ENCODE results near the gene HSPA12B. TPM values are rescaled to one million over a fixed set of nuclear protein-coding genes. Genes with fewer than 3 reads are reported as not detected.

The HSPA12B gene
- total RNA-seq, 1 experiment from 2014 or later = not detected

DNA sequence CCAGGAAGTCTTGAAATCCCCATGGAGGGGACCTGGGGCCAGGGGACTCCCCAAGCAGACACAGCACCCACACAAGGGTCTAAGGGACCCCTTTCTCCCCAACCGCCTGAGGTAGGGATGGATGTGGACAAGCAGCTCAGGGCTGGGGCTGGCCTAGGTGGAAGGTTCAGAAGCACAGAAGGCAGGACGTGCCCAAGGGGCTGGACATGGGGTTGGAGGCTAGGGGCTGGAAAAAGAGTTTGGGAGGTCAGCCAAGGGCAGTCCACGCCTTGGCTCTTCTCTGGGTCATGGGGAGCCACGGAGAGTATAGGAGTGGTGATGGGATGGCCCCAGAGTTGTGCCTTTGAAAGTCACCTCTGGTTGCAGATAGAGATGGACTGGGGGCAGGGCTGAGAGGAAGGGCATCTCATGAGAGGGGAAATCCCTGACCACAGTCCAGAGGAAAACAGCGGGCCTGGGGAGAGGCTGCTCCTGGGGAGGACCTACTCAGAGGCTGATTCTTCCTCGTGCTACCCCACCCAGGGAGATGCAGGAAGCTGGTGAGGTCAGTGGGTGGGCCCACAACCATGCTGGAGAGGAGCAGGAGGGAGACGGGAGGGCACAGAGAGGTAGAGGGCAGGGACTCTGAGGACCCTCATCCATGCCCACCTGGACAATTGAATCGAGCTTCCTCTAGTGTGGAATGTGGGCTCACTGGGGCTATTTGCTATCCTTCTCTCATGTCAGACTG is 2.5 kb upstream of the HSPA12B start:
- Histone ChIP-seq H3K4me1 (ENCODE audit: low read length) (no peaks in the 10 kb centered on the region), H3K79me2 (ENCODE audit: low read length) (no peaks in the 10 kb centered on the region), H3K27me3 (ENCODE audit: low read length) (no peaks in the 10 kb centered on the region), H3K4me3 (ENCODE audit: low read length) (no peak overlapping the region), H4K20me1 (ENCODE audit: insufficient read depth, low read depth, low read length) (no peaks in the 10 kb centered on the region), H3K27ac (ENCODE audit: low read length) (no peak overlapping the region), H3K9me2 (replicated peaks; ENCODE audit: insufficient read depth, low read length) (no peaks in the 10 kb centered on the region), H3K9ac (ENCODE audit: low read length) (no peak overlapping the region), H3K4me2 (ENCODE audit: low read depth, low read length, poor library complexity, severe bottlenecking) (no peak overlapping the region), H2AFZ (ENCODE audit: low read length) (no peak overlapping the region), H3K36me3 (ENCODE audit: insufficient read depth, low read length) (no peaks in the 10 kb centered on the region), H3K9me3 (ENCODE audit: low read length) (no peaks in the 10 kb centered on the region)
- no peak for DNase-seq

DNA sequence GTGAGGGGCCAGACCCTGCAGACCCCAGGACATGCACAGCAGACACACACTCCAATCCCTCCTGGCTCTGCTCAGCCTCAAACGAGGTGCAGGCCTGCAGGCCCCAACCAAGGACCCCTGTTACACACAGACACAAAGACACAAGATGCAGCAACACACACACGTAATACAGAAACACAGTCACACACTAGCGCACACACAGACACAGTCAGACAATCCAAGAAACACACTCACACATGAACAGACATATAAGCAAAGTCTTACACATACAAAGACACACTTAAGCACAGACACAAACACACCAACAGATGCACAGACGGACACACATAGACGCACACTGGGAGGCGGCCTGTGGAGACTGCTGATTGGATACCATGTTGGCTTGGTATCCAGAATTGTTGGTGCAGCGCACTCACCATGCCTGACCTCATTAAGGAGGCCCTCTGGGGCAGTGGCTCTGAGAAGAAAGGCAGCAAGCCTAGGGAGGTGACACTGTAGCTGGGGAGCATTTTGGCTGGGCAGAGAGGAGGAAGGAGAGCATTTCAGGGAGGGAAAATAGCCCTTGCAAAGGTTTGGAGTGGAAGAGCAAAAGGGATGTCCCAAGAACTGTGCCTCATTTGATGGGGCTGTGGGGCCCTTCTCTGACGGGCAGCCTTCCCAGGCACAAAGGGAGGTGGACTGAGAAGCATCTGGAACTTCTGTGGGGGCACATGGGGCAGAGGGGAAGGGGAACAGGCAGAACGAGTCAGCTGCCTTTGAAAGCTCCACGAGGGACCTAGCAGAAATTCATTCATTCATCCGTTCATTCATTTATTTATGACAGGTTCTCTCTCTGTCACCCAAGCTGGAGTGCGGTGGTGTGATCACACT is 1.4 kb upstream of the HSPA12B start:
- no peaks in the 10 kb centered on the region for H3K27me3 ChIP-seq (ENCODE audit: low read length)

DNA sequence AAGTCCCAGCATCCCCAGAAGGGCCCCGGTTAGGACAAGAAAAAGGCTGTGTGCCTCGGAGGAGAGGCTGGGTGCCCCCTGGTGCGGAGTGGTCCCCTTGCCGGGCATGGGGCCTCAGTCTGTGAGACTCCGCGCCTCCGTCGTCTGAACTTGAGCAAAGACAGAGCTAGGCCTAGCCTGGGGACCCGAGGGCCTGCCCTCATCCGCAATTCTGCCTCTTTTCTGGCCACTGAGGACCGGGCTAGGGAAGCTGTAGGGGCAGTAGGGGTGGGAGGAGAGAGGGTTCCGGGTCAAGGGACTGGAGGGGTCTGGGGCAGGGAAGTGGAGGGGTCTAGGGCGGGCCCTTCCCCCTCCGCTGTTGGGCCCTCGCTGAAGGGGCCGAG is 550 bp upstream of the HSPA12B start:
- no peaks in the 10 kb centered on the region for H3K4me1 ChIP-seq (ENCODE audit: low read length)
- H3K9me3 ChIP-seq (ENCODE audit: low read length) = no peaks in the 10 kb centered on the region
- no peak overlapping the region for H3K27ac ChIP-seq (ENCODE audit: low read length)
- no peaks in the 10 kb centered on the region for H3K9me2 ChIP-seq (replicated peaks; ENCODE audit: insufficient read depth, low read length)
- DNase-seq = no peak
- no peak overlapping the region for H3K4me3 ChIP-seq (ENCODE audit: low read length)
- no peaks in the 10 kb centered on the region for H4K20me1 ChIP-seq (ENCODE audit: insufficient read depth, low read depth, low read length)
- H3K27me3 ChIP-seq (ENCODE audit: low read length) = no peaks in the 10 kb centered on the region
- no peak overlapping the region for H3K4me2 ChIP-seq (ENCODE audit: low read depth, low read length, poor library complexity, severe bottlenecking)
- no peak overlapping the region for H2AFZ ChIP-seq (ENCODE audit: low read length)
- no peak overlapping the region for H3K9ac ChIP-seq (ENCODE audit: low read length)
- no peaks in the 10 kb centered on the region for H3K36me3 ChIP-seq (ENCODE audit: insufficient read depth, low read length)
- no peaks in the 10 kb centered on the region for H3K79me2 ChIP-seq (ENCODE audit: low read length)

More for the DNA sequence above, 1.4 kb upstream of the HSPA12B start:
- Histone ChIP-seq H3K4me3 (ENCODE audit: low read length) (no peak overlapping the region), H2AFZ (ENCODE audit: low read length) (no peak overlapping the region), H3K4me1 (ENCODE audit: low read length) (no peaks in the 10 kb centered on the region), H3K9me2 (replicated peaks; ENCODE audit: insufficient read depth, low read length) (no peaks in the 10 kb centered on the region), H3K9me3 (ENCODE audit: low read length) (no peaks in the 10 kb centered on the region), H3K27ac (ENCODE audit: low read length) (no peak overlapping the region), H3K36me3 (ENCODE audit: insufficient read depth, low read length) (no peaks in the 10 kb centered on the region), H3K9ac (ENCODE audit: low read length) (no peak overlapping the region), H4K20me1 (ENCODE audit: insufficient read depth, low read depth, low read length) (no peaks in the 10 kb centered on the region), H3K79me2 (ENCODE audit: low read length) (no peaks in the 10 kb centered on the region), H3K4me2 (ENCODE audit: low read depth, low read length, poor library complexity, severe bottlenecking) (no peak overlapping the region)
- no peak for DNase-seq

GRCh38 chr20:3733119-3733995 is 872 bp downstream of the HSPA12B start:
- no peaks in the 10 kb centered on the region for H3K27me3 ChIP-seq (ENCODE audit: low read length)
- no peaks in the 10 kb centered on the region for H3K9me2 ChIP-seq (replicated peaks; ENCODE audit: insufficient read depth, low read length)
- no peaks in the 10 kb centered on the region for H3K36me3 ChIP-seq (ENCODE audit: insufficient read depth, low read length)
- no peaks in the 10 kb centered on the region for H3K4me1 ChIP-seq (ENCODE audit: low read length)
- no peak overlapping the region for H3K9ac ChIP-seq (ENCODE audit: low read length)
- no peaks in the 10 kb centered on the region for H3K79me2 ChIP-seq (ENCODE audit: low read length)
- no peak overlapping the region for H3K4me2 ChIP-seq (ENCODE audit: low read depth, low read length, poor library complexity, severe bottlenecking)
- H3K4me3 ChIP-seq (ENCODE audit: low read length) = no peak overlapping the region
- no peaks in the 10 kb centered on the region for H4K20me1 ChIP-seq (ENCODE audit: insufficient read depth, low read depth, low read length)
- no peaks in the 10 kb centered on the region for H3K9me3 ChIP-seq (ENCODE audit: low read length)
- H3K27ac ChIP-seq (ENCODE audit: low read length) = no peak overlapping the region
- no peak for DNase-seq
- H2AFZ ChIP-seq (ENCODE audit: low read length) = no peak overlapping the region

- Histone ChIP-seq H3K4me3 (ENCODE audit: low read length) (no peak overlapping the region), H3K36me3 (ENCODE audit: insufficient read depth, low read length) (no peaks in the 10 kb centered on the region), H4K20me1 (ENCODE audit: insufficient read depth, low read depth, low read length) (no peaks in the 10 kb centered on the region), H3K4me1 (ENCODE audit: low read length) (no peaks in the 10 kb centered on the region), H3K4me2 (ENCODE audit: low read depth, low read length, poor library complexity, severe bottlenecking) (no peak overlapping the region), H3K9me3 (ENCODE audit: low read length) (no peaks in the 10 kb centered on the region), H3K27me3 (ENCODE audit: low read length) (no peaks in the 10 kb centered on the region), H3K9me2 (replicated peaks; ENCODE audit: insufficient read depth, low read length) (no peaks in the 10 kb centered on the region), H3K9ac (ENCODE audit: low read length) (no peak overlapping the region), H3K27ac (ENCODE audit: low read length) (no peak overlapping the region), H3K79me2 (ENCODE audit: low read length) (no peaks in the 10 kb centered on the region), H2AFZ (ENCODE audit: low read length) (no peak overlapping the region)
- no peak for DNase-seq
These were observed 1.8 kb downstream of the HSPA12B start for GRCh38 chr20:3734111-3734843.

- H3K79me2 ChIP-seq (ENCODE audit: low read length) = no peaks in the 10 kb centered on the region
- H3K36me3 ChIP-seq (ENCODE audit: insufficient read depth, low read length) = no peaks in the 10 kb centered on the region
- H3K27me3 ChIP-seq (ENCODE audit: low read length) = no peaks in the 10 kb centered on the region
- no peaks in the 10 kb centered on the region for H3K9me2 ChIP-seq (replicated peaks; ENCODE audit: insufficient read depth, low read length)
- H3K27ac ChIP-seq (ENCODE audit: low read length) = no peak overlapping the region
- H3K4me3 ChIP-seq (ENCODE audit: low read length) = no peak overlapping the region
- H2AFZ ChIP-seq (ENCODE audit: low read length) = no peak overlapping the region
- no peak for DNase-seq
- no peaks in the 10 kb centered on the region for H4K20me1 ChIP-seq (ENCODE audit: insufficient read depth, low read depth, low read length)
- H3K9ac ChIP-seq (ENCODE audit: low read length) = no peak overlapping the region
- H3K9me3 ChIP-seq (ENCODE audit: low read length) = no peaks in the 10 kb centered on the region
- H3K4me2 ChIP-seq (ENCODE audit: low read depth, low read length, poor library complexity, severe bottlenecking) = no peak overlapping the region
- no peaks in the 10 kb centered on the region for H3K4me1 ChIP-seq (ENCODE audit: low read length)
These were observed 3.3 kb downstream of the HSPA12B start for GRCh38 chr20:3735768-3736167.

DNA sequence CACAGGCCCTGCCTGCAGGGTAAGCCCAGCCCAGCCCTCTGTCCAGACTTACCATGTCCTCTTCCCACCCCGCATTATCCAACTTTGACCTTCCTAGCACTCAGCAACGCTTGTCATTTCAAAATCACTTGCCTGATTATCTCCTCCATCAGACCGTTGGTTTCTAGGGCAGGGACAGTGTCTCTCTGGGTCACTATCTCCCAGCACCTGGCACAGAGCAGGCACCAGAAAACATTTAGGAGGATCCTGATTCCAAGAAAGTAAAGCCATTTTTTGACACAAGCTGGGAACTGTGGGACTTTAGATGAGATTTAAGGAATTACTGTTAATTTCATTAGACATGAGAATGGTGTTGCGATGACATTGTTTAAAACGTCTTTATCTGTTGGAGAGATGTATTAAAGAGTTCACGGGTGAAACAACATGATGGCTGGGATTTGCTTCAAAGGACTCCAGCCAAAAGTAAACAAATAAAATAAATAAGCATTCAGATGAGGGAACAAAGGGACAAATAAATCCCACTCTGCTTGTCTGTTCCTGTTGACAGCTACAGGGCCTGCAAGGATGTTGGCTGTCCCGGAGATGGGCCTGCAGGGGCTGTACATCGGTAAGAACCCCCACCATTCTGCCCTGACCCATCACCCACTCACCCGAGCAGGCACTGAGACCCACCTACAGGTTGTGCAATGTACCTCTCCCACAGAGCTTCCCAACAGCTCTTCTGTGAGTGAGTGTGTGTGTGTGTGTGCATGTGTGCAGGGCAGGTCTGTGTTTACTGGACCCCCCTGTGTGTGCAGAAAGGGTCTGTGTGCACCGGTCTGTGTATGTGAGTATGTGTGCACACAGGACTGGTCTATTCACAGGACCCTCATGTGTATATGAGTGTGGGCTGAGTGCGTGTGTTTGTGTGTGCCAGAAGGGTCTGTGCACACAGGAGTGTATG is 5.9 kb downstream of the HSPA12B start:
- no peak overlapping the region for H3K9ac ChIP-seq (ENCODE audit: low read length)
- no peaks in the 10 kb centered on the region for H3K27me3 ChIP-seq (ENCODE audit: low read length)
- no peaks in the 10 kb centered on the region for H4K20me1 ChIP-seq (ENCODE audit: insufficient read depth, low read depth, low read length)
- H3K36me3 ChIP-seq (ENCODE audit: insufficient read depth, low read length) = no peaks in the 10 kb centered on the region
- no peak overlapping the region for H3K4me3 ChIP-seq (ENCODE audit: low read length)
- no peak overlapping the region for H2AFZ ChIP-seq (ENCODE audit: low read length)
- H3K9me3 ChIP-seq (ENCODE audit: low read length) = no peaks in the 10 kb centered on the region
- no peak for DNase-seq
- H3K4me1 ChIP-seq (ENCODE audit: low read length) = no peaks in the 10 kb centered on the region
- H3K79me2 ChIP-seq (ENCODE audit: low read length) = no peaks in the 10 kb centered on the region
- no peaks in the 10 kb centered on the region for H3K9me2 ChIP-seq (replicated peaks; ENCODE audit: insufficient read depth, low read length)
- no peak overlapping the region for H3K27ac ChIP-seq (ENCODE audit: low read length)
- no peak overlapping the region for H3K4me2 ChIP-seq (ENCODE audit: low read depth, low read length, poor library complexity, severe bottlenecking)
